Ishikawa (cell line): ENCODE data around the gene NFIB.

Experiments used
- CEBPB ChIP-seq: IDR thresholded peaks from 2 replicates; pipeline ENCODE4 v1.6.1; 2012
- CREB1 ChIP-seq: IDR thresholded peaks from 2 replicates; pipeline ENCODE4 v1.6.1; 2012; ENCODE audit warnings: low read depth
- EP300 ChIP-seq: IDR thresholded peaks from 2 replicates; pipeline ENCODE4 v1.6.1; 2012; ENCODE audit warnings: borderline replicate concordance
- TCF12 ChIP-seq: IDR thresholded peaks from 2 replicates; pipeline ENCODE4 v1.6.1; 2012; ENCODE audit warnings: low read depth
- TEAD4 ChIP-seq: IDR thresholded peaks from 2 replicates; pipeline ENCODE4 v1.6.1; 2012
- TF ChIP-seq, protein P1 (sequence below): IDR thresholded peaks from 2 replicates; pipeline ENCODE4 v1.6.1; 2012; ENCODE audit warnings: low read depth, mild to moderate bottlenecking

DNA sequence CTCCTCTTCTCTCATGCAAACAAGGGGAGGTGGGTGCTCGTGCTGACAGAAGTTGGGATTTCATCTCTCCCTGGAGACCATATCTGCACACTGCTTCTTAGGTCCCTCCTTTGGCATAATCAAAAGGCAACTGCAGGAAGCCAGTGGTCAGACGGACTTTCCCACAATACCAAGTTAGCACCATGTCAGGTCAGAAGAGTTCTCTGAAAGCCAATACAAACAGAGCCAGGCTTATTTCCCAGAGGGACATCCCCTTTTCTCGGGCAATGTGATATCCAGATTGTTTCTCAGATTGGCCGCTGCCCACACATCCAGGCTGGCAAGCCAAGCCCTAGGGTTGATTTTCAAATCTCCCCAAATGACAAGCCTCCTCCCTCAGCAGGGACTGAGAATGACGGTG, 241.1 kb downstream of the NFIB start:
- TF ChIP-seq TEAD4 (no peak), TCF12 (no peak), EP300 (no peak), CREB1 (no peak), CEBPB (no peak)
- TF ChIP-seq, protein P1, sequence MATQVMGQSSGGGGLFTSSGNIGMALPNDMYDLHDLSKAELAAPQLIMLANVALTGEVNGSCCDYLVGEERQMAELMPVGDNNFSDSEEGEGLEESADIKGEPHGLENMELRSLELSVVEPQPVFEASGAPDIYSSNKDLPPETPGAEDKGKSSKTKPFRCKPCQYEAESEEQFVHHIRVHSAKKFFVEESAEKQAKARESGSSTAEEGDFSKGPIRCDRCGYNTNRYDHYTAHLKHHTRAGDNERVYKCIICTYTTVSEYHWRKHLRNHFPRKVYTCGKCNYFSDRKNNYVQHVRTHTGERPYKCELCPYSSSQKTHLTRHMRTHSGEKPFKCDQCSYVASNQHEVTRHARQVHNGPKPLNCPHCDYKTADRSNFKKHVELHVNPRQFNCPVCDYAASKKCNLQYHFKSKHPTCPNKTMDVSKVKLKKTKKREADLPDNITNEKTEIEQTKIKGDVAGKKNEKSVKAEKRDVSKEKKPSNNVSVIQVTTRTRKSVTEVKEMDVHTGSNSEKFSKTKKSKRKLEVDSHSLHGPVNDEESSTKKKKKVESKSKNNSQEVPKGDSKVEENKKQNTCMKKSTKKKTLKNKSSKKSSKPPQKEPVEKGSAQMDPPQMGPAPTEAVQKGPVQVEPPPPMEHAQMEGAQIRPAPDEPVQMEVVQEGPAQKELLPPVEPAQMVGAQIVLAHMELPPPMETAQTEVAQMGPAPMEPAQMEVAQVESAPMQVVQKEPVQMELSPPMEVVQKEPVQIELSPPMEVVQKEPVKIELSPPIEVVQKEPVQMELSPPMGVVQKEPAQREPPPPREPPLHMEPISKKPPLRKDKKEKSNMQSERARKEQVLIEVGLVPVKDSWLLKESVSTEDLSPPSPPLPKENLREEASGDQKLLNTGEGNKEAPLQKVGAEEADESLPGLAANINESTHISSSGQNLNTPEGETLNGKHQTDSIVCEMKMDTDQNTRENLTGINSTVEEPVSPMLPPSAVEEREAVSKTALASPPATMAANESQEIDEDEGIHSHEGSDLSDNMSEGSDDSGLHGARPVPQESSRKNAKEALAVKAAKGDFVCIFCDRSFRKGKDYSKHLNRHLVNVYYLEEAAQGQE: no peak
